Prostate gland (tissue), 2 donors: ENCODE measurements around the gene ZNRF3. TPM values are rescaled to one million over a fixed set of nuclear protein-coding genes. Genes with fewer than 3 reads are reported as not detected.

Experiments used
- DNase-seq: peaks from one replicate; pipeline ENCODE4 v3.0.0-alpha.2; 2019; ENCODE audit warnings: low spot score
- H3K27ac ChIP-seq, 2 donors: fragments of 200-600 bp; sonication (generic); 2 replicates each; pipeline ENCODE4 v1.5.1; 2017 to 2019
- H3K27me3 ChIP-seq: fragments of 200-600 bp; sonication (generic); replicated peaks from 2 replicates; pipeline ENCODE4 v1.5.1; 2019; ENCODE audit not compliant: insufficient read depth
- H3K36me3 ChIP-seq, 2 donors: fragments of 200-600 bp; sonication (generic); 1 replicate in 1 of 2; 2 replicates in 1 of 2; pipeline versions ENCODE4 v1.5.1 to v1.8.1; 2017 to 2019
- H3K4me1 ChIP-seq: fragments of 200-600 bp; sonication (generic); replicated peaks from 2 replicates; pipeline ENCODE4 v1.5.1; 2019
- H3K4me3 ChIP-seq, 2 donors: fragments of 200-600 bp; sonication (generic); 2 replicates each; pipeline ENCODE4 v1.5.1; 2017 to 2019
- H3K9me3 ChIP-seq: fragments of 200-600 bp; sonication (generic); 2 replicates; pipeline ENCODE4 v1.5.1; 2017
- POLR2A ChIP-seq: fragments of 450-650 bp; IDR thresholded peaks from one replicate; pipeline ENCODE4 v1.6.1; 2016; ENCODE audit warnings: antibody characterized with exemption, mild to moderate bottlenecking
- POLR2AphosphoS5 ChIP-seq: sonication (generic); formaldehyde crosslinking; IDR thresholded peaks from one replicate; pipeline ENCODE4 v1.6.1; 2017; ENCODE audit warnings: antibody characterized with exemption
- WGBS: methylation state at CpG from one replicate; pipeline ENCODE4 v1.1.5; 2018; 5-methylcytosine and 5-hydroxymethylcytosine counted together
- intact Hi-C: fragments of 100-400 bp; cut with DNase I; formaldehyde crosslinking; loops from one replicate; pipeline ENCODE4 v1.14.2; 2022
- total RNA-seq, 2 donors: library from RNA; depleted of rRNA; stranded (reverse); fragments of >200 nt; gene quantifications; one replicate each; pipeline ENCODE4 v1.1.0, GENCODE V29; 2016
- TF ChIP-seq, protein P1 (sequence below), 4 experiments: fragments of 200-600 bp in 2 of 4; fragments of 450-650 bp in 2 of 4; sonication (generic) in 2 of 4; IDR thresholded peaks; 1 replicate in 3 of 4; 2 replicates in 1 of 4; pipeline ENCODE4 v1.5.1; 2016 to 2019; ENCODE audit warnings: antibody characterized with exemption in 4 of 4, mild to moderate bottlenecking in 2 of 4, moderate library complexity in 2 of 4

ZNRF3 gene
- total RNA-seq, 2 donors from 2014 or later = 38.5 to 46.1 TPM

DNA sequence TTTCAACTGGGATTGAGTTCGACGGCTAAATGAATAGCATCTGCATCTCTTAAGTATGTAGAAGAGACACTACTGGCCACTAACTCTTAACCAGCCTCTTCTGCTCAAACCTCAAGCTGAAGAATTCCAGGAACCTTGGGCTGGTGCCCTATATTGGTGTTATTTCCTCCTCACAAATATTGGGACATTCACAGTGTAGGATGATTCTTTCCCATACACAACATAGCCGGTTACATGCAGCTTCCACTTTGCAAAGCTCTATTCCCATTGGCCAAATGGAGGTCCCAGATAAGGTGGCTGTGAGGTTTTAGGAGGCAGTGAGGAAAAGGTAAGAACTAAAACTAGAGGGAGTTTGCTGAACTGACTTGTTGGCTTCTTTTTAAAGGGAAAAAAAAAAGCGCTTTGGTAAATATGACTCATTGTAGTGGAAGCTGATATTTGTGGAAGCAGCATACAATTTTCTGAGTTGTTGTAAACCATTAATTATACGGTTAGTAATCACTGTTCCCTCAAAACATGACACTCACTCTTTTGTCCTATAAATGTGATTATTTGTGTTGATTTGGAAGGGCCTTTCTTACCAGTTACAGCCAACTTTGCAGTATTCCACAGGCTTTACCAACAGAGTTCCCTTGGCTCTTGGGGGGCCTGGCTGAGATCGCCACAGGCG is 160.7 kb downstream of the ZNRF3 start:
- Histone ChIP-seq H3K27ac (peak overlapping the region in 1 of 2 donors; percentile 27), H3K36me3 (peaks cover 7 to 8% of the 10 kb centered on the region in 2 donors), H3K9me3 (no peaks in the 10 kb centered on the region), H3K4me3 (no peak overlapping the region), H3K4me1 (no peaks in the 10 kb centered on the region), H3K27me3 (no peaks in the 10 kb centered on the region)
- WGBS = 70% methylated on average over 7 of the region's 7 CpGs
- DNase-seq = no peak
- TF ChIP-seq, protein P1, sequence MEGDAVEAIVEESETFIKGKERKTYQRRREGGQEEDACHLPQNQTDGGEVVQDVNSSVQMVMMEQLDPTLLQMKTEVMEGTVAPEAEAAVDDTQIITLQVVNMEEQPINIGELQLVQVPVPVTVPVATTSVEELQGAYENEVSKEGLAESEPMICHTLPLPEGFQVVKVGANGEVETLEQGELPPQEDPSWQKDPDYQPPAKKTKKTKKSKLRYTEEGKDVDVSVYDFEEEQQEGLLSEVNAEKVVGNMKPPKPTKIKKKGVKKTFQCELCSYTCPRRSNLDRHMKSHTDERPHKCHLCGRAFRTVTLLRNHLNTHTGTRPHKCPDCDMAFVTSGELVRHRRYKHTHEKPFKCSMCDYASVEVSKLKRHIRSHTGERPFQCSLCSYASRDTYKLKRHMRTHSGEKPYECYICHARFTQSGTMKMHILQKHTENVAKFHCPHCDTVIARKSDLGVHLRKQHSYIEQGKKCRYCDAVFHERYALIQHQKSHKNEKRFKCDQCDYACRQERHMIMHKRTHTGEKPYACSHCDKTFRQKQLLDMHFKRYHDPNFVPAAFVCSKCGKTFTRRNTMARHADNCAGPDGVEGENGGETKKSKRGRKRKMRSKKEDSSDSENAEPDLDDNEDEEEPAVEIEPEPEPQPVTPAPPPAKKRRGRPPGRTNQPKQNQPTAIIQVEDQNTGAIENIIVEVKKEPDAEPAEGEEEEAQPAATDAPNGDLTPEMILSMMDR (IDR thresholded peaks at IDR 0.05) = peak in 1 of 4 experiments; percentile 3
- TF ChIP-seq POLR2A = no peak
- intact Hi-C loops = no loop called here

DNA sequence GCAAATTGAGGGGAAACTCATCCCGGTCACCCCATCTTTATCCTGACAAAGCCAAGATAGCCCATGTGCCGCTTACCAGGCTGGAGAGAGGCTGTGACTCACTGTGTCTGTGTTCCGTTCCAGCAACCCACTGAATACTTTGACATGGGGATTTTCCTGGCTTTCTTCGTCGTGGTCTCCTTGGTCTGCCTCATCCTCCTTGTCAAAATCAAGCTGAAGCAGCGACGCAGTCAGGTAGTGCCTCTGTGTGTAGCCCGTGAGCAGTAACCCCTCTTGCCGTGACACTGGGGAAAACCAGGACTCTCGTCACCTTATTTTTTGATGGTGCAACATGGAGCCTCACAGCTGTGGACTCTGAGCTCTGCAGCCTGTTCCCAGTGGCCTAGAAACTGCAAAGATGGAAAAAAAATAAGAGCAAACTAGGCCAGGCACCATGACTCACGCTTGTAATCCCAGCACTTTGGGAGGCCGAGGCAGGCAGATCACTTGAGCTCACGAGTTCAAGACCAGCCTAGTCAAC is 161.3 kb downstream of the ZNRF3 start:
- WGBS = 68% methylated on average over 13 of the region's 13 CpGs
- Histone ChIP-seq H3K9me3 (no peaks in the 10 kb centered on the region), H3K27ac (peak overlapping the region in 1 of 2 donors; percentile 3), H3K27me3 (no peaks in the 10 kb centered on the region), H3K4me1 (no peaks in the 10 kb centered on the region), H3K36me3 (peaks cover 7 to 13% of the 10 kb centered on the region in 2 donors), H3K4me3 (no peak overlapping the region)
- intact Hi-C loops = no loop called here
- TF ChIP-seq POLR2A (no peak), POLR2AphosphoS5 (no peak)
- TF ChIP-seq, protein P1 (IDR thresholded peaks at IDR 0.05) = no peak
- DNase-seq = no peak

DNA sequence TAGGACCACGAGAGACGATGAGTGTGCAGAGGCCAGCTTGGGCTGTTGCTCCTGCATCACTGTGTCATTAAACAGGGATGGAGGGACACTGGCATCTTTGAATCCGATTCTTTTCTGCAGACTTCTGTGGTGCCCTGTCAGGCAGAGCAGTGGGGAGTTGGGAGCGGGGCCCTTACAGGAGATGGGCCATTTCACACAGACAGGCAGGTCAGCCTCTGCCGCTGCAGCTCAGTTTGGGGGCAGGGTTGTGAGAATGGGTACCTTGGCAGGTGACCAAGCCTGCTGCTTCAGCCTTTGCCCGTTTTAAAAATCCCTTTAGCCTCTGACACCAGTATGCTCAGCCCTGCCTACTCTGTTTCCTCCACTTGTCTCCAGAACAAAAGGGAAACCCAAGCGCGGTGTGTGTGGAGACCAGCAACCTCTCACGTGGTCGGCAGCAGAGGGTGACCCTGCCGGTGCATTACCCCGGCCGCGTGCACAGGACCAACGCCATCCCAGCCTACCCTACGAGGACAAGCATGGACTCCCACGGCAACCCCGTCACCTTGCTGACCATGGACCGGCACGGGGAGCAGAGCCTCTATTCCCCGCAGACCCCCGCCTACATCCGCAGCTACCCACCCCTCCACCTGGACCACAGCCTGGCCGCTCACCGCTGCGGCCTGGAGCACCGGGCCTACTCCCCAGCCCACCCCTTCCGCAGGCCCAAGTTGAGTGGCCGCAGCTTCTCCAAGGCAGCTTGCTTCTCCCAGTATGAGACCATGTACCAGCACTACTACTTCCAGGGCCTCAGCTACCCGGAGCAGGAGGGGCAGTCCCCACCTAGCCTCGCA is 165.7 kb downstream of the ZNRF3 start:
- Histone ChIP-seq H3K36me3 (peaks cover 7 to 19% of the 10 kb centered on the region in 2 donors), H3K27me3 (no peaks in the 10 kb centered on the region), H3K4me1 (no peaks in the 10 kb centered on the region), H3K4me3 (no peak overlapping the region), H3K27ac (no peak overlapping the region), H3K9me3 (no peaks in the 10 kb centered on the region)
- WGBS = 92% methylated on average over 31 of the region's 31 CpGs
- DNase-seq = no peak
- TF ChIP-seq POLR2A = no peak
- TF ChIP-seq, protein P1 (IDR thresholded peaks at IDR 0.05) = no peak
- intact Hi-C loops = no loop called here

DNA sequence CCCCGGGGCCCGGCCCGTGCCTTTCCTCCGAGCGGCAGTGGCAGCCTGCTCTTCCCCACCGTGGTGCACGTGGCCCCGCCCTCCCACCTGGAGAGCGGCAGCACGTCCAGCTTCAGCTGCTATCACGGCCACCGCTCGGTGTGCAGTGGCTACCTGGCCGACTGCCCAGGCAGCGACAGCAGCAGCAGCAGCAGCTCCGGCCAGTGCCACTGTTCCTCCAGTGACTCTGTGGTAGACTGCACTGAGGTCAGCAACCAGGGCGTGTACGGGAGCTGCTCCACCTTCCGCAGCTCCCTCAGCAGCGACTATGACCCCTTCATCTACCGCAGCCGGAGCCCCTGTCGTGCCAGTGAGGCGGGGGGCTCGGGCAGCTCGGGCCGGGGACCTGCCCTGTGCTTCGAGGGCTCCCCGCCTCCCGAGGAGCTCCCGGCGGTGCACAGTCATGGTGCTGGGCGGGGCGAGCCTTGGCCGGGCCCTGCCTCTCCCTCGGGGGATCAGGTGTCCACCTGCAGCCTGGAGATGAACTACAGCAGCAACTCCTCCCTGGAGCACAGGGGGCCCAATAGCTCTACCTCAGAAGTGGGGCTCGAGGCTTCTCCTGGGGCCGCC is 166.4 kb downstream of the ZNRF3 start:
- intact Hi-C loops = no loop called here

More for the DNA sequence above, 166.4 kb downstream of the ZNRF3 start:
- Histone ChIP-seq H3K9me3 (no peaks in the 10 kb centered on the region), H3K36me3 (peaks cover 7 to 19% of the 10 kb centered on the region in 2 donors), H3K4me1 (no peaks in the 10 kb centered on the region), H3K27me3 (no peaks in the 10 kb centered on the region), H3K27ac (no peak overlapping the region), H3K4me3 (no peak overlapping the region)
- TF ChIP-seq, protein P1 (IDR thresholded peaks at IDR 0.05) = no peak
- TF ChIP-seq POLR2AphosphoS5 (no peak), POLR2A (no peak)
- DNase-seq = no peak
- WGBS = 80% methylated on average over 29 of the region's 38 CpGs
